ENCODE results near the gene DNAJC16. TPM values are rescaled to one million over a fixed set of nuclear protein-coding genes. Genes with fewer than 3 reads are reported as not detected.

DNAJC16 gene
- total and polyA plus RNA-seq, 2 of the 13 experiments (the other 11 are each of a cell fraction or from before 2014, with no cell fraction given): 11.4 to 15.4 TPM

GRCh38 chr1:15618655-15619525 lies 92.2 kb downstream of the DNAJC16 start (continued):
- TF ChIP-seq FOXK2 (IDR thresholded peaks at IDR 0.05) (no peak; the same call in 1 of the 2 replicates), ZNF564 (CRISPR knock-in tag; IDR thresholded peaks at IDR 0.05) (no peak), DBP (CRISPR knock-in tag; IDR thresholded peaks at IDR 0.05; ENCODE audit: not compliant biosample characterization) (no peak), NFATC3 (CRISPR knock-in tag; IDR thresholded peaks at IDR 0.05) (no peak), ZSCAN31 (CRISPR knock-in tag; IDR thresholded peaks at IDR 0.05; ENCODE audit: low read depth) (no peak), KAT8 (CRISPR knock-in tag; IDR thresholded peaks at IDR 0.05) (peak; percentile 77; the same call in 1 of the 2 replicates), SCMH1 (CRISPR knock-in tag; IDR thresholded peaks at IDR 0.05; ENCODE audit: borderline replicate concordance) (no peak), ZBTB14 (CRISPR knock-in tag; IDR thresholded peaks at IDR 0.05) (no peak), MAF1 (CRISPR knock-in tag; IDR thresholded peaks at IDR 0.05; ENCODE audit: borderline replicate concordance) (no peak), POLR2G (IDR thresholded peaks at IDR 0.05; ENCODE audit: low read depth, low read length) (0 out of 2 replicates have a peak, but pooled peaks have one; percentile 27), MED1 (CRISPR knock-in tag; IDR thresholded peaks at IDR 0.05) (peak; percentile 74), ZNF329 (CRISPR knock-in tag; IDR thresholded peaks at IDR 0.05; ENCODE audit: low read depth) (no peak), PHF21A (CRISPR knock-in tag; IDR thresholded peaks at IDR 0.05) (peak; percentile 63; the same call in 1 of the 2 replicates), NCOA5 (CRISPR knock-in tag; IDR thresholded peaks at IDR 0.05) (no peak), NR2C2 (CRISPR knock-in tag; IDR thresholded peaks at IDR 0.05; ENCODE audit: borderline replicate concordance) (peak; percentile 65; the same call in 1 of the 2 replicates), ZNF282 (IDR thresholded peaks at IDR 0.05; ENCODE audit: partially characterized antibody) (no peak), ZNF678 (CRISPR knock-in tag; IDR thresholded peaks at IDR 0.05) (no peak), TAF1 (CRISPR knock-in tag; IDR thresholded peaks at IDR 0.05) (no peak), SNAPC2 (CRISPR knock-in tag; IDR thresholded peaks at IDR 0.05) (peak; percentile 20; the same call in 1 of the 2 replicates), ZNF367 (CRISPR knock-in tag; IDR thresholded peaks at IDR 0.05; ENCODE audit: borderline replicate concordance) (no peak), ZNF704 (CRISPR knock-in tag; IDR thresholded peaks at IDR 0.05; ENCODE audit: borderline replicate concordance) (peak; percentile 30; the same call in 1 of the 2 replicates), SMAD9 (CRISPR knock-in tag; IDR thresholded peaks at IDR 0.05) (no peak)

Measured in HepG2 (cell line).